ENCODE measurements around the gene CYB561D1. TPM values are rescaled to one million over a fixed set of nuclear protein-coding genes. Genes with fewer than 3 reads are reported as not detected.

CYB561D1 gene
- total and polyA plus RNA-seq, 5 donors = 2.8 to 6.6 (median 5.1) TPM

- Histone ChIP-seq H3K4me3 (ENCODE audit: low read length) (no peak overlapping the region), H3K27ac (ENCODE audit: low read length) (no peak overlapping the region), H3K4me1 (ENCODE audit: control insufficient read depth, insufficient read depth, low read length) (peaks cover 5% of the 10 kb centered on the region), H3K27me3 (ENCODE audit: control insufficient read depth, insufficient read depth) (no peaks in the 10 kb centered on the region), H3K9me3 (ENCODE audit: control insufficient read depth, low read length) (no peaks in the 10 kb centered on the region)
- no peak for DNase-seq
- intact Hi-C loops (cut with DNase I) = no loop called here
- ATAC-seq = no peak
These were observed 11.7 kb upstream of the CYB561D1 start for GRCh38 chr1:109482242-109482641.

- intact Hi-C loops (cut with DNase I) = no loop called here
- ATAC-seq (peak; percentile 53 to 58), DNase-seq (peak in 2 of 3 donors; percentile 73 to 78)
- WGBS = 8% methylated on average over 29 of the region's 29 CpGs
- Histone ChIP-seq H3K9me3 (ENCODE audit: control insufficient read depth, low read length) (no peaks in the 10 kb centered on the region), H3K27ac (ENCODE audit: low read length) (peak overlapping the region; percentile 7), H3K4me1 (ENCODE audit: control insufficient read depth, insufficient read depth, low read length) (peaks cover 5% of the 10 kb centered on the region), H3K27me3 (ENCODE audit: control insufficient read depth, insufficient read depth) (no peaks in the 10 kb centered on the region), H3K4me3 (ENCODE audit: low read length) (peak overlapping the region; percentile 91)
These were observed 10.9 kb upstream of the CYB561D1 start for GRCh38 chr1:109482791-109483671.

GRCh38 chr1:109483672-109484518, 10.0 kb upstream of the CYB561D1 start, which contains the start of gene ATXN7L2:
TSS of gene ATXN7L2 (plus strand) at chr1:109483905. CDS start at chr1:109483954, 49 bp downstream.
- H3K27me3 ChIP-seq (ENCODE audit: control insufficient read depth, insufficient read depth) = no peaks in the 10 kb centered on the region
- WGBS = under 1% methylated on average over 73 of the region's 73 CpGs
- intact Hi-C loops (cut with DNase I) = no loop called here
- ATAC-seq (peak; percentile 89 to 93), DNase-seq (peak; percentile 94 to 97 (median 97))
- H3K4me1 ChIP-seq (ENCODE audit: control insufficient read depth, insufficient read depth, low read length) = peaks cover 5% of the 10 kb centered on the region
- peak within 1 kb of the TSS; percentile 91 for H3K4me3 ChIP-seq (ENCODE audit: low read length)
- no peaks in the 10 kb centered on the region for H3K9me3 ChIP-seq (ENCODE audit: control insufficient read depth, low read length)
- peak within 1 kb of the TSS; percentile 95 for H3K27ac ChIP-seq (ENCODE audit: low read length)

- Histone ChIP-seq H3K9me3 (ENCODE audit: control insufficient read depth, low read length) (no peaks in the 10 kb centered on the region), H3K27me3 (ENCODE audit: control insufficient read depth, insufficient read depth) (no peaks in the 10 kb centered on the region), H3K4me3 (ENCODE audit: low read length) (peak overlapping the region; percentile 91), H3K4me1 (ENCODE audit: control insufficient read depth, insufficient read depth, low read length) (peaks cover 5% of the 10 kb centered on the region), H3K27ac (ENCODE audit: low read length) (no peak overlapping the region)
- peak in 1 of 2 donors; percentile 3 for ATAC-seq
- no peak for DNase-seq
- 28% methylated on average over 15 of the region's 15 CpGs for WGBS
- intact Hi-C loops (cut with DNase I) = no loop called here
These were observed 9.3 kb upstream of the CYB561D1 start for GRCh38 chr1:109484519-109484975.

- no peaks in the 10 kb centered on the region for H3K9me3 ChIP-seq (ENCODE audit: control insufficient read depth, low read length)
- H3K4me3 ChIP-seq (ENCODE audit: low read length) = peak overlapping the region; percentile 91
- no peak for ATAC-seq
- peaks cover 5% of the 10 kb centered on the region for H3K4me1 ChIP-seq (ENCODE audit: control insufficient read depth, insufficient read depth, low read length)
- DNase-seq = no peak
- H3K27me3 ChIP-seq (ENCODE audit: control insufficient read depth, insufficient read depth) = no peaks in the 10 kb centered on the region
- intact Hi-C loops (cut with DNase I) = no loop called here
- H3K27ac ChIP-seq (ENCODE audit: low read length) = no peak overlapping the region
- WGBS = 28% methylated on average over 3 of the region's 3 CpGs
These were observed 8.9 kb upstream of the CYB561D1 start for GRCh38 chr1:109485001-109485400.

- peaks cover 9% of the 10 kb centered on the region for H3K4me1 ChIP-seq (ENCODE audit: control insufficient read depth, insufficient read depth, low read length)
- H3K9me3 ChIP-seq (ENCODE audit: control insufficient read depth, low read length) = no peaks in the 10 kb centered on the region
- intact Hi-C loops (cut with DNase I) = no loop called here
- DNase-seq = no peak
- H3K27me3 ChIP-seq (ENCODE audit: control insufficient read depth, insufficient read depth) = no peaks in the 10 kb centered on the region
- WGBS = 50% methylated on average over 5 of the region's 5 CpGs
- no peak for ATAC-seq
- no peak overlapping the region for H3K27ac ChIP-seq (ENCODE audit: low read length)
- H3K4me3 ChIP-seq (ENCODE audit: low read length) = no peak overlapping the region
These were observed 6.6 kb upstream of the CYB561D1 start for GRCh38 chr1:109487261-109487660.

- Histone ChIP-seq H3K4me3 (ENCODE audit: low read length) (no peak overlapping the region), H3K9me3 (ENCODE audit: control insufficient read depth, low read length) (no peaks in the 10 kb centered on the region), H3K27me3 (ENCODE audit: control insufficient read depth, insufficient read depth) (no peaks in the 10 kb centered on the region), H3K4me1 (ENCODE audit: control insufficient read depth, insufficient read depth, low read length) (peaks cover 9% of the 10 kb centered on the region), H3K27ac (ENCODE audit: low read length) (no peak overlapping the region)
- intact Hi-C loops (cut with DNase I) = no loop called here
- WGBS = 82% methylated on average over 5 of the region's 5 CpGs
- ATAC-seq = no peak
- no peak for DNase-seq
These were observed 5.7 kb upstream of the CYB561D1 start for GRCh38 chr1:109488201-109488600.

- WGBS = 91% methylated on average over 12 of the region's 12 CpGs
- H3K4me3 ChIP-seq (ENCODE audit: low read length) = no peak overlapping the region
- no peaks in the 10 kb centered on the region for H3K27me3 ChIP-seq (ENCODE audit: control insufficient read depth, insufficient read depth)
- intact Hi-C loops (cut with DNase I) = no loop called here
- no peak overlapping the region for H3K27ac ChIP-seq (ENCODE audit: low read length)
- no peak for DNase-seq
- H3K9me3 ChIP-seq (ENCODE audit: control insufficient read depth, low read length) = no peaks in the 10 kb centered on the region
- peaks cover 9% of the 10 kb centered on the region for H3K4me1 ChIP-seq (ENCODE audit: control insufficient read depth, insufficient read depth, low read length)
- no peak for ATAC-seq
These were observed 5.2 kb upstream of the CYB561D1 start for GRCh38 chr1:109488696-109489095.

GRCh38 chr1:109490029-109490933, 3.6 kb upstream of the CYB561D1 start:
- ATAC-seq (peak in 1 of 2 donors; percentile 37), DNase-seq (peak; percentile 58 to 84 (median 81))
- Histone ChIP-seq H3K27ac (ENCODE audit: low read length) (no peak overlapping the region), H3K27me3 (ENCODE audit: control insufficient read depth, insufficient read depth) (no peaks in the 10 kb centered on the region), H3K4me3 (ENCODE audit: low read length) (no peak overlapping the region), H3K4me1 (ENCODE audit: control insufficient read depth, insufficient read depth, low read length) (peaks cover 4% of the 10 kb centered on the region), H3K9me3 (ENCODE audit: control insufficient read depth, low read length) (no peaks in the 10 kb centered on the region)
- 91% methylated on average over 11 of the region's 11 CpGs for WGBS
- intact Hi-C loops (cut with DNase I) = loop anchor here (2.0 to 5.0 kb wide), 2 partner anchors 42 to 43 kb away; no protein-coding TSS in a partner anchor

- ATAC-seq (no peak), DNase-seq (peak in 1 of 3 donors; percentile 55)
- WGBS = 81% methylated on average over 11 of the region's 11 CpGs
- Histone ChIP-seq H3K9me3 (ENCODE audit: control insufficient read depth, low read length) (no peaks in the 10 kb centered on the region), H3K4me1 (ENCODE audit: control insufficient read depth, insufficient read depth, low read length) (peaks cover 4% of the 10 kb centered on the region), H3K4me3 (ENCODE audit: low read length) (no peak overlapping the region), H3K27me3 (ENCODE audit: control insufficient read depth, insufficient read depth) (no peaks in the 10 kb centered on the region), H3K27ac (ENCODE audit: low read length) (no peak overlapping the region)
- intact Hi-C loops (cut with DNase I) = loop anchor here (2.0 to 5.0 kb wide), 2 partner anchors 41 to 42 kb away; no protein-coding TSS in a partner anchor
These were observed 3.0 kb upstream of the CYB561D1 start for GRCh38 chr1:109490934-109491302.

Measured in right cardiac atrium (tissue), 5 donors.